ENCODE results near the gene MARK3. TPM values are rescaled to one million over a fixed set of nuclear protein-coding genes. Genes with fewer than 3 reads are reported as not detected.
A peak's percentile ranks its signal among the peaks of the same experiment; 100 is the strongest.

Gene MARK3
- polyA plus RNA-seq, 1 donor (not counting 4 experiments of a cell fraction or from before 2014, with no cell fraction given): 133 TPM

DNA sequence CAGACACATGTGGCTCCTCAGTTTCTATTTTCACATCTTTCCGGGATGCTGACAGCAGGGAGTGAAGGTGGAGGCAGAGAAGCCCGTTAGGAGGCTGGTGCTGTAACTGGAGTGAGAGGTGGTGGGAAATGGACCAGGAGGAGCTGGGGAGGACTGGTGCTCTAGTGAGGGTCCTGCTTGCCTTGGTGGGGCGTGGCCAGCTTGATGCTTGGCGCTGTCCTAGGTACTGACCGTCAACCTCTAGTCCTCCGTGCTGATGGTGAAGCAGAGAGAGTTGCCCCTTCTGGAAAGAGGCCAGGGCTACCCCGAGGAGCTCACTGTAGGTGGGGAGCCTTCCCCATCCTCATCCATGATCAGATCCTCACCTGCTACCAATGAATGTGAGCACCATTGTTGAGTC, 145.2 kb downstream of the MARK3 start:
- TF ChIP-seq, protein P1, sequence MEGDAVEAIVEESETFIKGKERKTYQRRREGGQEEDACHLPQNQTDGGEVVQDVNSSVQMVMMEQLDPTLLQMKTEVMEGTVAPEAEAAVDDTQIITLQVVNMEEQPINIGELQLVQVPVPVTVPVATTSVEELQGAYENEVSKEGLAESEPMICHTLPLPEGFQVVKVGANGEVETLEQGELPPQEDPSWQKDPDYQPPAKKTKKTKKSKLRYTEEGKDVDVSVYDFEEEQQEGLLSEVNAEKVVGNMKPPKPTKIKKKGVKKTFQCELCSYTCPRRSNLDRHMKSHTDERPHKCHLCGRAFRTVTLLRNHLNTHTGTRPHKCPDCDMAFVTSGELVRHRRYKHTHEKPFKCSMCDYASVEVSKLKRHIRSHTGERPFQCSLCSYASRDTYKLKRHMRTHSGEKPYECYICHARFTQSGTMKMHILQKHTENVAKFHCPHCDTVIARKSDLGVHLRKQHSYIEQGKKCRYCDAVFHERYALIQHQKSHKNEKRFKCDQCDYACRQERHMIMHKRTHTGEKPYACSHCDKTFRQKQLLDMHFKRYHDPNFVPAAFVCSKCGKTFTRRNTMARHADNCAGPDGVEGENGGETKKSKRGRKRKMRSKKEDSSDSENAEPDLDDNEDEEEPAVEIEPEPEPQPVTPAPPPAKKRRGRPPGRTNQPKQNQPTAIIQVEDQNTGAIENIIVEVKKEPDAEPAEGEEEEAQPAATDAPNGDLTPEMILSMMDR (optimal IDR thresholded peaks at IDR 0.05 in 1 of 3, IDR thresholded peaks at IDR 0.05 in 1 of 3, conservative IDR thresholded peaks at IDR 0.05 in 1 of 3; ENCODE audit: extremely low read depth in 1 of 3, insufficient read depth in 2 of 3, low read length in 3 of 3): no peak
- no peak for TF ChIP-seq EZH2 (IDR thresholded peaks at IDR 0.05; ENCODE audit: low read length)
- H3K36me3 ChIP-seq (ENCODE audit: control insufficient read depth in 2 of 2, extremely low read depth in 1 of 2, insufficient read depth in 2 of 2, low read length in 2 of 2): peaks cover 8 to 19% of the 10 kb centered on the region in 2 experiments
- peaks cover 28% of the 10 kb centered on the region for H3K4me1 ChIP-seq (ENCODE audit: control insufficient read depth, extremely low read depth, insufficient read depth, low read length)
- dilution Hi-C loops (cut with MboI; ENCODE audit: extremely low pct_ligation_motif_present, low sequenced_read_pairs): no loop called here
- H3K27ac ChIP-seq (ENCODE audit: control insufficient read depth, insufficient read depth, low read length): no peak overlapping the region
- DNase-seq (ENCODE audit: low read depth, low spot score): no peak
- H3K9ac ChIP-seq (ENCODE audit: control insufficient read depth, extremely low read depth, insufficient read depth, low read length): peak overlapping the region; percentile 83
- no peak overlapping the region for H2AFZ ChIP-seq (ENCODE audit: control insufficient read depth, low read length)
- H3K79me2 ChIP-seq (ENCODE audit: control insufficient read depth, insufficient read depth, low read length): peaks cover 32% of the 10 kb centered on the region
- peak overlapping the region; percentile 94 for H3K4me2 ChIP-seq (ENCODE audit: control insufficient read depth, extremely low read depth, insufficient read depth, low read depth, low read length)
- H3K4me3 ChIP-seq (ENCODE audit: control insufficient read depth in 2 of 3, extremely low read depth in 1 of 3, insufficient read depth in 2 of 3, low read depth in 1 of 3, low read length in 3 of 3): peak overlapping the region in 2 of 3 experiments; percentile 68 to 79
- FAIRE-seq: no peak
- no peaks in the 10 kb centered on the region for H4K20me1 ChIP-seq (ENCODE audit: control insufficient read depth, extremely low read depth, insufficient read depth, low read length)
- H3K27me3 ChIP-seq (ENCODE audit: control insufficient read depth, extremely low read depth, insufficient read depth, low read length): no peaks in the 10 kb centered on the region
- H3K9me3 ChIP-seq (ENCODE audit: control insufficient read depth, low read depth, low read length): no peaks in the 10 kb centered on the region
- H3K9me1 ChIP-seq (ENCODE audit: control insufficient read depth, extremely low read depth, insufficient read depth, low read length): no peaks in the 10 kb centered on the region

DNA sequence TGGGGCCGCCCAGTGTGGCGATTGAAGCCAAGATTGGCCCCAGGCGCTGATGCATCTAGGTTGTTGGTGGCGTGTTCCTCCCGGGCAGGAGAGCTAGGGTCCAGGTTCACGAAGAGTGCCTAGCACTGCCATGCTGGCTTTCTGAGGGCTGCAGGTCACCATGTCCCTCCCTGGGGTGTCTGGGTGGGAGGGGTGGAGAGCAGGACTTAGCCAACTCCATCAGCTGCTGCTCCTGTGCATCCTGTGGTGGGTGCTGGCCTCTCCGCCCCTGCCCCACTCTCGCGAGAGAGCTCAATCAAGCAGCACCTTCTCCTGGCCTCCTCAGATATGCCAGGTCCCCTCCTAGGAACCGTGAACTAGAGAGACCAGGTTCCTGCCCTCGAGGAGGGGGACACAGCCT, 145.6 kb downstream of the MARK3 start:
- FAIRE-seq: no peak

More for the DNA sequence above, 145.6 kb downstream of the MARK3 start:
- no peak overlapping the region for H3K4me3 ChIP-seq (ENCODE audit: control insufficient read depth in 2 of 3, extremely low read depth in 1 of 3, insufficient read depth in 2 of 3, low read depth in 1 of 3, low read length in 3 of 3)
- DNase-seq (ENCODE audit: low read depth, low spot score): no peak
- no peaks in the 10 kb centered on the region for H3K27me3 ChIP-seq (ENCODE audit: control insufficient read depth, extremely low read depth, insufficient read depth, low read length)
- H3K4me1 ChIP-seq (ENCODE audit: control insufficient read depth, extremely low read depth, insufficient read depth, low read length): peaks cover 28% of the 10 kb centered on the region
- dilution Hi-C loops (cut with MboI; ENCODE audit: extremely low pct_ligation_motif_present, low sequenced_read_pairs): no loop called here
- H3K9me1 ChIP-seq (ENCODE audit: control insufficient read depth, extremely low read depth, insufficient read depth, low read length): no peaks in the 10 kb centered on the region
- no peaks in the 10 kb centered on the region for H3K9me3 ChIP-seq (ENCODE audit: control insufficient read depth, low read depth, low read length)
- H3K27ac ChIP-seq (ENCODE audit: control insufficient read depth, insufficient read depth, low read length): no peak overlapping the region
- H3K4me2 ChIP-seq (ENCODE audit: control insufficient read depth, extremely low read depth, insufficient read depth, low read depth, low read length): peak overlapping the region; percentile 94
- no peak overlapping the region for H2AFZ ChIP-seq (ENCODE audit: control insufficient read depth, low read length)
- H3K9ac ChIP-seq (ENCODE audit: control insufficient read depth, extremely low read depth, insufficient read depth, low read length): no peak overlapping the region
- TF ChIP-seq EZH2 (IDR thresholded peaks at IDR 0.05; ENCODE audit: low read length): no peak
- TF ChIP-seq, protein P1 (optimal IDR thresholded peaks at IDR 0.05 in 1 of 3, IDR thresholded peaks at IDR 0.05 in 1 of 3, conservative IDR thresholded peaks at IDR 0.05 in 1 of 3; ENCODE audit: extremely low read depth in 1 of 3, insufficient read depth in 2 of 3, low read length in 3 of 3): no peak
- peaks cover 32% of the 10 kb centered on the region for H3K79me2 ChIP-seq (ENCODE audit: control insufficient read depth, insufficient read depth, low read length)
- no peaks in the 10 kb centered on the region for H4K20me1 ChIP-seq (ENCODE audit: control insufficient read depth, extremely low read depth, insufficient read depth, low read length)
- peaks cover 8 to 19% of the 10 kb centered on the region in 2 experiments for H3K36me3 ChIP-seq (ENCODE audit: control insufficient read depth in 2 of 2, extremely low read depth in 1 of 2, insufficient read depth in 2 of 2, low read length in 2 of 2)
